Heart right ventricle (tissue), 16 donors: ENCODE measurements around the gene ADAT1. TPM values are rescaled to one million over a fixed set of nuclear protein-coding genes. Genes with fewer than 3 reads are reported as not detected.

Experiments used
- ATAC-seq, 8 donors: fragments of 200-7000 bp; cut with Tn5 transposase; one replicate each; pipeline ENCODE4 v1.9.1; 2020; ENCODE audit warnings: mild to moderate bottlenecking in 8 of 8, moderate library complexity in 8 of 8, moderate number of reproducible peaks in 1 of 8
- DNase-seq, 2 donors: peaks; one replicate each; pipeline ENCODE4 v3.0.0-alpha.2; 2020
- H3K27ac ChIP-seq, 10 donors: fragments of 200-600 bp; sonication (generic) in 2 of 10; one replicate each; pipeline versions ENCODE4 v1.5.0 to v1.8.0; 2020 to 2022; ENCODE audit warnings: mild to moderate bottlenecking in 3 of 10
- H3K27me3 ChIP-seq, 7 donors: fragments of 200-600 bp; one replicate each; pipeline ENCODE4 v1.8.0; 2021 to 2022; ENCODE audit warnings: mild to moderate bottlenecking in 2 of 7
- H3K36me3 ChIP-seq, 9 donors: fragments of 200-600 bp; sonication (generic) in 1 of 9; one replicate each; pipeline versions ENCODE4 v1.5.0 to v1.8.0; 2020 to 2022; ENCODE audit warnings: mild to moderate bottlenecking in 2 of 9
- H3K4me1 ChIP-seq, 9 donors: fragments of 200-600 bp; sonication (generic) in 1 of 9; one replicate each; pipeline versions ENCODE4 v1.5.0 to v1.8.0; 2020 to 2022; ENCODE audit warnings: mild to moderate bottlenecking in 4 of 9
- H3K4me3 ChIP-seq, 10 donors: fragments of 200-600 bp; sonication (generic) in 2 of 10; one replicate each; pipeline versions ENCODE4 v1.5.0 to v1.8.0; 2020 to 2022; ENCODE audit warnings: mild to moderate bottlenecking in 7 of 10, moderate library complexity in 2 of 10
- H3K9me3 ChIP-seq, 11 donors: fragments of 200-600 bp in 10 of 11; sonication (generic) in 2 of 11; one replicate each; pipeline versions ENCODE4 v1.5.0 to v1.8.0; 2013 to 2022; ENCODE audit warnings: mild to moderate bottlenecking in 2 of 11, control low read depth in 1 of 11, moderate library complexity in 1 of 11
- WGBS, 2 donors: extraction: QIAGEN DNeasy Blood & Tissue Kit; methylation state at CpG; one replicate each; pipeline ENCODE4 v1.1.7; 2013; ENCODE audit warnings: inconsistent platforms in 1 of 2; 5-methylcytosine and 5-hydroxymethylcytosine counted together
- intact Hi-C, 10 donors: fragments of 100-400 bp; cut with DNase I; formaldehyde crosslinking; loops; one replicate each; pipeline versions ENCODE4 v1.11.1 to v1.14.2; 2022
- polyA plus RNA-seq, 2 donors: library from polyadenylated mRNA; stranded (reverse); fragments of 200-250 nt; gene quantifications; one replicate each; pipeline ENCODE4 v1.2.3, GENCODE V29; 2013
- total RNA-seq, 10 donors: library from RNA; stranded (reverse); fragmentation: NEBNext Ultra II Directional in 3 of 10; extraction: Animal tissue kit (Norgen Biotek cat#: 25700) in 3 of 10; gene quantifications; one replicate each; pipeline versions ENCODE4 v1.2.1 to v1.2.4, GENCODE V29; 2021 to 2023
- TF ChIP-seq, protein P1 (sequence below), 9 donors: fragments of 200-600 bp; sonication (generic) in 2 of 9; IDR thresholded peaks; one replicate each; pipeline versions ENCODE4 v1.5.0 to v1.8.0; 2021 to 2022; ENCODE audit warnings: antibody characterized with exemption in 9 of 9, mild to moderate bottlenecking in 5 of 9, moderate library complexity in 1 of 9
- donor health status: Arrhythmogenic right ventricular cardiomyopathy.
- donor health status: ischemic (EF 13 %, LVEDD 7.1; RV severe dilation, severe dysfunction).
- donor health status: healthy with polysubstance abuse.
- donor health status: DM: no; HTN: yes; CAD: no.
- donor health status: DM: no; HTN: no; CAD: no.
- donor health status: ischemic (EF 25% LVEDD 6.9; RV normal size, moderate dysfunction).
- donor health status: ischemic (EF 25% LVEDD 5.7; RV mildly dilated, moderate dysfunction).
- donor health status: healthy.
- donor health status: DM: yes; HTN: yes; CAD: no.
- donor health status: Ischemic cardiomyopathy.
- donor health status: ischemic (EF 35%, LVEDD 5.7; RV mildly dilated, moderate dysfunction).
- donor health status: nonischemic (EF 11% LVEDD 7.7; RV severe dilation, severe dysfunction).
- donor health status: DM: yes; HTN: yes; CAD: no.
- donor health status: PGD.
- donor health status: ischemic (EF 29% LVEDD 5.4; RV normal size, mild dysfunction).
- donor health status: nonischemic (EF 23%, LVEDD 6.1; RV moderate dilation, normal function).

ADAT1 gene
- total and polyA plus RNA-seq, 12 donors, result 6.1 to 30.6 (median 20.5) TPM

DNA sequence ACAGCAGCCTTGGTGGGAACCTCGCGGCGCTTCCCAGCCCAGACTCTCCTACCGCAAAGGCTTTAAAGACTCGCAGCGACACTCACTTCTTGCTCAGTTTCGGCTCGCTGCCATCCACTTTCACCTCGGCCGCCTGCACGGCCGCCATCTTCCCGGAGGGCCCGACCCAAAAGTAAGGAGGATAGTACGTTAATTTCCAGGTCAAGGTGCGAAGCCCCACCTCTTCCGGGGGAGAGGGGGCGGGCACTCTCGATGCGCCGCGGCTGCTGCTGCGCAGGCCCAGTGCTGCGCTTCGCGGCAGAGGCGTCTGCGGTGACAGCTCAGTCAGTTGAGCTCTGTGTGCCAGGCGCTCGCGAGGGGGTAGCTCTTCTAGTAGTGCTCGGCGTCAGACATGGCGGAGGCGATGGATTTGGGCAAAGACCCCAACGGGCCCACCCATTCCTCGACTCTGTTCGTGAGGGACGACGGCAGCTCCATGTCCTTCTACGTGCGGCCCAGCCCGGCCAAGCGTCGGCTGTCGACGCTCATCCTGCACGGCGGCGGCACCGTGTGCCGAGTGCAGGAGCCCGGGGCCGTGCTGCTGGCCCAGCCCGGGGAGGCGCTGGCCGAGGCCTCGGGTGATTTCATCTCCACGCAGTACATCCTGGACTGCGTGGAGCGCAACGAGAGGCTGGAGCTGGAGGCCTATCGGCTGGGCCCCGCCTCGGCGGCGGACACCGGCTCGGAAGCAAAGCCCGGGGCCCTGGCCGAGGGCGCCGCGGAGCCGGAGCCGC, 24.6 kb upstream of the ADAT1 start, which contains the start of the genes KARS1 and TERF2IP:
Gene KARS1, minus strand, starts transcription at position 174 of the 773 bp plus-strand sequence. Its CDS starts 26 bp downstream, at position 148.
Gene TERF2IP, plus strand, starts transcription at position 282 of the 773 bp plus-strand sequence. Its CDS starts 110 bp downstream, at position 392.
- DNase-seq, result peak; percentile 92 to 93
- intact Hi-C loops, result loop anchor here in 3 of 10 donors (2.0 to 10.0 kb wide), 4 partner anchors 25 to 117 kb away; partner anchors contain the start of genes ADAT1 (in 1 of the 3) and TMEM231 (in 1 of the 3)
- peaks cover 0 to 65% (median 60%) of the 10 kb centered on the region in 9 donors for H3K4me1 ChIP-seq

DNA sequence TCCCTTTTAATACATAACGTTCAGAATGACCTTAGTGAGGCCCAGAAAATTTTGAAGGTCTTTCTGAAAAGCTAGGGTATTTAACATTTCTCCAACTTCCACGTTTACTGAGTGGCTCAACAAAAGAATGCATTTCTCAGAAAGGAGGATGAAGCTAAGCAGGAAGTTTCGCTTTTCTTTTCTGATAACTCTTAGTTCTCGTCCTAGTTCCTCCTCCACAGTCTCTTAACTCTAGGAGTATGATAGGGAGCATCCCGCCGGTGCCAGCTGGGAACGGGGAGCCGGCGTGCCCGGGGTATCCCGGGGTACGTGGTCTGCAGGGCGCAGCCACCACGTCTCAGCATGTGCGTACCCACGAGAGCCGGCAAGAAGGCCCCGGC, 24.0 kb upstream of the ADAT1 start:
- 0% methylated on average over 18 of the region's 18 CpGs for WGBS, 2 donors
- TF ChIP-seq, protein P1, sequence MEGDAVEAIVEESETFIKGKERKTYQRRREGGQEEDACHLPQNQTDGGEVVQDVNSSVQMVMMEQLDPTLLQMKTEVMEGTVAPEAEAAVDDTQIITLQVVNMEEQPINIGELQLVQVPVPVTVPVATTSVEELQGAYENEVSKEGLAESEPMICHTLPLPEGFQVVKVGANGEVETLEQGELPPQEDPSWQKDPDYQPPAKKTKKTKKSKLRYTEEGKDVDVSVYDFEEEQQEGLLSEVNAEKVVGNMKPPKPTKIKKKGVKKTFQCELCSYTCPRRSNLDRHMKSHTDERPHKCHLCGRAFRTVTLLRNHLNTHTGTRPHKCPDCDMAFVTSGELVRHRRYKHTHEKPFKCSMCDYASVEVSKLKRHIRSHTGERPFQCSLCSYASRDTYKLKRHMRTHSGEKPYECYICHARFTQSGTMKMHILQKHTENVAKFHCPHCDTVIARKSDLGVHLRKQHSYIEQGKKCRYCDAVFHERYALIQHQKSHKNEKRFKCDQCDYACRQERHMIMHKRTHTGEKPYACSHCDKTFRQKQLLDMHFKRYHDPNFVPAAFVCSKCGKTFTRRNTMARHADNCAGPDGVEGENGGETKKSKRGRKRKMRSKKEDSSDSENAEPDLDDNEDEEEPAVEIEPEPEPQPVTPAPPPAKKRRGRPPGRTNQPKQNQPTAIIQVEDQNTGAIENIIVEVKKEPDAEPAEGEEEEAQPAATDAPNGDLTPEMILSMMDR (IDR thresholded peaks at IDR 0.05), result no peak
- Histone ChIP-seq H3K9me3 (no peaks in the 10 kb centered on the region), H3K4me1 (peaks cover 0 to 62% (median 55%) of the 10 kb centered on the region in 9 donors), H3K27me3 (no peaks in the 10 kb centered on the region), H3K4me3 (peak overlapping the region; percentile 62 to 100 (median 96)), H3K27ac (peak overlapping the region; percentile 90 to 99 (median 98)), H3K36me3 (peaks cover 0 to 40% (median 3%) of the 10 kb centered on the region in 9 donors)
- intact Hi-C loops, result loop anchor here in 3 of 10 donors (2.0 to 10.0 kb wide), 4 partner anchors 24 to 118 kb away; partner anchors contain the start of genes ADAT1 (in 1 of the 3) and TMEM231 (in 1 of the 3)
- peak; percentile 5 to 56 (median 30) for ATAC-seq
- DNase-seq, result no peak

More for the DNA sequence above, 24.6 kb upstream of the ADAT1 start, which contains the start of the genes KARS1 and TERF2IP:
- Histone ChIP-seq H3K9me3 (no peaks in the 10 kb centered on the region), H3K27me3 (no peaks in the 10 kb centered on the region), H3K36me3 (peaks cover 0 to 34% (median 3%) of the 10 kb centered on the region in 9 donors), H3K27ac (peak within 1 kb of the TSS; percentile 90 to 99 (median 98)), H3K4me3 (peak within 1 kb of the TSS; percentile 62 to 100 (median 96))
- TF ChIP-seq, protein P1 (IDR thresholded peaks at IDR 0.05), result no peak
- ATAC-seq, result peak; percentile 97 to 98 (median 98)
- WGBS, 2 donors, result 0 to 1% methylated on average over 76 of the region's 76 CpGs

DNA sequence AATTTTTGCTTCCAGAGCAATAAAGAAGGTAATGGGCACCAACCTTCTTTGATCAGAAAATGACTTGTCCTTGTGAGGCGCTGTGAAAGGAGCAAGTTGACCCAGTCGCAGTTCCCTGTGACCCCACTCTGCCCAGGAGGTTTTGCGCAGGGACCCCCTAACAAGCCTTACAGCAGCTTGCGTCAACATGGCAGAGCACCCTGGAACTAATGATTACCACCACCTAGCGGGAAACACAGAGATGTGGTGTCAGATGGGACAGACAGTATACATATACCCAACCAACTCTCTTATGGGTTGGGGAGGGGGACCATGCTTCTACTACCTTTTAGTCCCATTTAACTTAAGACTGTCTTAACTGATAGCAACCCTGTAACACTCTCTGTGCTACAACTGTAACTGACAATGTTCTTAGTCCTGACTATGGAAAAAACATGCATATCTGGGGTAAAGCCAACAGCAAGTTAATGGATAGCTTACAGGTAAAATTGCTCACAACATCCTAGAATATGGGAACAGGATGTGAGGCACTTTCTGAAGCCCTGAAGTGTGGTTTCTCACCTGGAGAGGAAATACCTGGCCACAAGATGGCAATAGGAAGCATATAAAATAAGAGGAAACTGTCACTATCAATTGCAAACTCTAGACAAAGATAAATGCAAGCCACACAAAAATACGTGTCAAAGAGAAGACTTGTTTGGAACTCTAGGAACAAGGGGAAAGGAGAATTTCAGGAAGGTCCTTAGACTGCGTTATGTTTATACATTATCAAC, 21.3 kb upstream of the ADAT1 start:
- WGBS, 2 donors, result 87 to 90% methylated on average over 7 of the region's 7 CpGs
- Histone ChIP-seq H3K4me3 (no peak overlapping the region), H3K9me3 (no peaks in the 10 kb centered on the region), H3K36me3 (peaks cover 0 to 67% (median 20%) of the 10 kb centered on the region in 9 donors), H3K27me3 (no peaks in the 10 kb centered on the region), H3K4me1 (peaks cover 0 to 36% (median 30%) of the 10 kb centered on the region in 9 donors), H3K27ac (peak overlapping the region in 2 of 10 donors; percentile 9 to 49)
- DNase-seq (no peak), ATAC-seq (no peak)
- TF ChIP-seq, protein P1 (IDR thresholded peaks at IDR 0.05), result no peak
- intact Hi-C loops, result loop anchor here in 3 of 10 donors (5.0 to 10.0 kb wide), 3 partner anchors 87 to 120 kb away; partner anchors contain the start of gene TMEM231 (in 1 of the 3)
